Measurements from ENCODE around the gene ZNF471.

The ZNF471 gene

GRCh38 chr19:56507446-56508289 lies at the start of gene ZNF471:
ZNF471 (plus strand) TSS chr19:56507855; CDS start chr19:56511572, 3,717 bp downstream.
- no peak for DNase-seq

GRCh38 chr19:56474308-56474707 lies 33.3 kb upstream of the ZNF471 start:
- DNase-seq: no peak

DNA sequence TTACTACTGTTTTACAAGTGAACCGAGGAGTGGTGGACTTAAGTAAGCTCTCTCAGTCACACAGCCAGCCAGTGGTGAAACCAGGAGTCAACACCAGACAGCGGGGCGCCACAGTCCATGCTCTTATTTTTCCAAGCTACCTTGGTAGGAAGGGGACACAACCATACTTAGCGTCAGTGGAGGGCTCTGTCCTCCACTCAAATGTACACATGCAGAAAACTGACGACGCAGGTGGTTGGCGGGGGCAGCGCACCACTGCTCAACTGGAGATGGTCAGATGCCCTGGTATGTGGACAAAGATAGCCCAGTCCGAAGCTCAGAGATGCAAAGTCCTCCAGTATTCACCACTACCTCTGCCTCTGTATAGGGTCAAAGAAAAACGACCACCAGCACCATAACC lies 31.6 kb upstream of the ZNF471 start:
- no peak for DNase-seq

DNA sequence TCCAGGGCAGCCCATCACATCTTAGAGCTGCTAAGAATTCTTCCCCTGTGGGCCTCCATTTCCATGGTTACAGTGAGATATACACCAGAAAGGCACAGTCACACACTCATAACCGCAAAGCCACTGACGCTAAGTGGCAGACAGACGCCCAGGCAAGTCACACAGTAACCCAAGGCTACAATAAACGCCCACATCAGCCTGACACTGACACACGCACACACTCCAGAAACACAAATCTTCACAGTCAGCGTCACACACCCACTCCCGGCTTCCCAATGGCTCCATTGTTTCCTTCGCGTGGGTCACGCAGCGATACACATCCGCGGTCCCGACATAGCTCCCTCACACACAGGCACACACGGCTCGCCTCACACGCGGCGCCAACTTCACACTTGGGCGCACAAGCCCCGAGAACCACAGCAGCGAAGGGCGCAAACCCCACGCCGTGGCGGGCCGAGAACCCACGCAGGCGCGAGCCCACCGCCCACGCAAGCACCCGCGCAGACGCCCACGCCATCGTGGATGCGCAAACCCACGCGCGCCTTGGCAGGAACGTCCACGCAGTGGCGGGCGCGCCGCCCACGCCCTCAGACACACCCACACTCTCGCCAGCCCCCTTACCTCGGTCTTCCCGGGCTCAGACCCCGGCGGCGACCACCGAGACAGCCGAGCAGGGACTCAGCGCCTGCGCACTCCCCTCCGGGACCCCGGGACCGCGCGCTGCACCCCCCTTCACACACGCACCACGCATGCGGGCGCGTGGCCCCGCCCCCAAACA lies 30.8 kb upstream of the ZNF471 start, which contains the start of gene ZNF667:
Gene ZNF667 (minus strand): TSS at position 695 of the 778 bp plus-strand sequence. CDS start 14,975 bp downstream, outside the sequence.
- DNase-seq: no peak

GRCh38 chr19:56477429-56478338 lies 30.0 kb upstream of the ZNF471 start:
- no peak for DNase-seq

DNA sequence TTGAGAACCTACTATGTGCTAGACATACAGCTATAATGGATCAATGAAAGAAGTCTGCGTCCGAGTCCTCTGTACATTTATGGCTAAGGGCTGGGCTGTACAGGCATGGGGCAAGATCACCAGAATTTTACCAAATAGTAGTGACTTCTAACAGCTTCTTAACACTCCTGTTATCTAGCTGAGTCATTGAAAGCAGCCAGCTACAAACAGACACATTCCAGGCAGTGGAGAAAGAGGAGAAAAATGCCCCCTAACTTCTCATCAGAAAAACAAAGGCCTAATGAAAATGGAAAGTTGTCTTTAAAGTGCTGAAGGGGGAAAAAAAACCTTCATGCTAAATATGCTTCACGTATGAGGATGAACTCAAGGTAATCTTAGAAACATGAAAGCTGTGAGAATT lies 16.3 kb upstream of the ZNF471 start:
- DNase-seq: no peak

- DNase-seq: no peak
Observed at GRCh38 chr19:56504581-56504980, 3.1 kb upstream of the ZNF471 start.

DNA sequence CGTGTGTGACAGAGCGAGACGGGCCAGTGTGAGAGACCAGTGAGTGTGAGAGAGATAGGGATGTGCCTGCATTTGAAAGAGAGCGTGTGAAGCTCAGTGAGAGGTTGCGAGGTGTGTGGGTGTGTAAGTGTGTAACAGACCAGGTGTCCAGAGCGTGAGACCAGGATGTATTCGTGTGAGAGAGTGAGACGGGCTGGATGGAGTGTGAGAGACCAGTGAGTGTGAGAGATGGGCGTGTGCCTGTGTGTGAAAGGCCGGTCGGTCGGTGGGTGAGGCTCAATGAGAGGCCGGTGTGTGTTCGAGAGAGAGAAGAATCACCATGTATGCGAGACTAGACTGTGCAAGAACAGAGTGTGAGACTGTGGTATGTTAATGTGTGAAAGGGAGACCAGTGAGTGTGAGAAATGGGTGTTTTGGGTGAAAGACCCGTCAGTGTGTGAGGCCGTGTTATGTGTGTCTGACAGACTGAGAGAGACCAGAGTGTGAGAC lies 679 bp downstream of the ZNF471 start:
- no peak for DNase-seq

DNA sequence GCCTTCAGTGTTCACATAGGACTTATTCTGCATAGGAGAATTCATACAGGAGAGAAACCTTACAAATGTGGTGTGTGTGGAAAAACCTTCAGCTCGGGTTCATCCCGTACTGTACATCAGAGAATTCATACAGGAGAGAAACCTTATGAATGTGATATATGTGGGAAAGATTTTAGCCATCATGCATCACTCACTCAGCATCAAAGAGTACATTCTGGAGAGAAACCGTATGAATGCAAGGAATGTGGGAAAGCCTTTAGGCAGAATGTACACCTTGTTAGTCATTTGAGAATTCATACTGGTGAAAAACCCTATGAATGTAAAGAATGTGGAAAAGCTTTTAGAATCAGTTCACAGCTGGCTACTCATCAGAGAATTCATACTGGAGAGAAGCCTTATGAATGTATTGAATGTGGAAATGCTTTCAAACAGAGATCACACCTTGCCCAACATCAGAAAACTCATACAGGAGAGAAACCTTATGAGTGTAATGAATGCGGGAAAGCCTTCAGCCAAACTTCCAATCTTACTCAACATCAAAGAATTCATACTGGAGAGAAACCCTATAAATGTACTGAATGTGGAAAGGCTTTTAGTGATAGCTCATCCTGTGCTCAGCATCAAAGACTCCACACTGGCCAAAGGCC lies 17.7 kb downstream of the ZNF471 start:
- DNase-seq: no peak

GRCh38 chr19:56537442-56537841 lies 29.8 kb downstream of the ZNF471 start:
- no peak for DNase-seq

GRCh38 chr19:56538254-56538760 lies 30.7 kb downstream of the ZNF471 start:
- DNase-seq: no peak

GRCh38 chr19:56538761-56539263 lies 31.2 kb downstream of the ZNF471 start, which contains the start of gene ZFP28:
ZFP28 (plus strand) TSS chr19:56538948; CDS start chr19:56539019, 71 bp downstream.
- DNase-seq: no peak

DNA sequence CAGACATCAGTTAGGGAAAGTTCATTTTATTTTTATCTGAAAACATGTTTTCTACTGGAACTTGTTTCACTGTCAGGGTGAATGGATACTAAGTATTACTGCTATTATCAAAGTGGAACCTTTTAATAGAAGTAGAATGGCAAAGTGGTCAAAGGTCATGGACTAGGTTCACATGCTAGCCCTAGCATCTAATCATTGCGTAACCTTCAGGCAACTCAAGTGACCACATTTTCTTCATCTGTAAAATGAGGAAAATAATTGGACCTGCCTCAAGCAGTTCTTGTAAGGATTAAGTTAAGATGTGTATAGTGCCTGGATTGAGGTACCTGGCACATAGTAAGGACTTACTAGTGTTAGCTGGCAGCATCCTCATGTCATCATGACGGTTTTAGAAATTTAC lies 36.1 kb downstream of the ZNF471 start:
- no peak for DNase-seq

- DNase-seq: no peak
Observed at GRCh38 chr19:56547535-56547934, 39.9 kb downstream of the ZNF471 start.

- DNase-seq: no peak
Observed at GRCh38 chr19:56554272-56554869, 46.7 kb downstream of the ZNF471 start.

DNA sequence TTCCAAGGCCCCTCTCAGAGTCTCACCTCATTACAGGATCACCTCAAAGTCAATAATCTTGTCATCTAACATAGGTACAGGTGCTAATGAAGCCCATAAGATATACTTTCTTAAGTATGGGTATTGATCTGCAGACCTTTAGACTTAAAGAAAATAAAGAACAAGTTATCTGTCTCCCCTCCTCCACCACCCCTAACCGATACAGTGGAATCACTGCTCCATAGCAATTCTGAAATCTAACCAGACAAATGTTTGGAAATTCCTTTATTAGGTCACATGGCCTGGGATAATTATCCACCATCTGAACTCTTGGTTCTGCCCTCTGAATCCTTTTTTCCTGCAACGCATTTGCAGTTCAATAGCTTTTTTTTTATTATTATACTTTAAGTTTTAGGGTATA lies 55.1 kb downstream of the ZNF471 start:
- no peak for DNase-seq

DNA sequence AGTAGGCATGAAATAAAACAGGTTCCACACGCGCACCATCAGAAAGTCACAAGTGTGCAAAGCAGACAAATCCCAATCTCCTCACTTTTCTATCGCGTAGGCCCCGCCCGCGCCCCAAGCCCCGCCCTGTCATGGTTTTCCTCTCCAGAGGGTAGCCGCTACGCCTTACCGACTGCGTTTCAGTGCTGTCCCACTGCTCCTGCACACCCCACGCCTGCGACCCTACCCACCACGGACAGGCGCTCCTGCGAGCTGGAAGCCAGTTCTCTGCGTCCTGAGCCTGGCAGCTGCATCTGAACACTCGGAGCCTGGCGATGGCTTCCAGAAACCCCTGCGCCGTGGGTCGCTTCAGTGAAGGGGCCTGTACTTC lies 59.2 kb downstream of the ZNF471 start:
- no peak for DNase-seq

- DNase-seq: no peak
Observed at GRCh38 chr19:56567274-56568120, 59.8 kb downstream of the ZNF471 start, which contains the start of gene ZNF470. ZNF470 (plus strand) TSS chr19:56567468; CDS start chr19:56570312, 2,844 bp downstream.

- no peak for DNase-seq
Observed at GRCh38 chr19:56572589-56572988, 64.9 kb downstream of the ZNF471 start.

DNA sequence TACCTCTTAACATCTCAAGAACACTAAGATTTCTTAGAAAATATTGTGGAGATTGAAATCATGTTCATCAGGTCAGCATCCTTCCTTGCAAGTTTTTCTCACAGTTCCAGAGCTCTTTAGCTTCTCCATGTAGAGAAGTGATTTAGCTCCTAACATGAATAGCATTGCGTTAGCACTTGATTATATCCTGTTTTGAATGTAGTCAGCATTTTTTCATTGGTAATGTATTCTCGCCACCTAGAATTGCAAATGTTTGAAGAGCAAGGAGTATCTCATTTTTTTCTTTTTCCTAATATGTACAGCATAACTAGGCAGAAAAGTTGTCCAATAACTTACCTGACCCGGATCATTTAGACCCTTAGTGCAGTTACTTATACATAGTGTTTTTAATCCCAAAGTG lies 66.3 kb downstream of the ZNF471 start:
- DNase-seq: no peak

All from NK-92 treated with Interleukin-12 subunit alpha and Interleukin-12 subunit beta, amount 100 ng/mL, for 24 hours (cell line).